Posterior vena cava (tissue), 2 donors: Measurements from ENCODE around the gene MYOCD. TPM values are rescaled to one million over a fixed set of nuclear protein-coding genes. Genes with fewer than 3 reads are reported as not detected.
A peak's percentile ranks its signal among the peaks of the same experiment; 100 is the strongest.
"Not testable (repeated sequence)": the region's sequence is repeated elsewhere in the genome, so short reads cannot be mapped to it uniquely, and the experiment has no call there.

Experiments
- DNase-seq: peaks from one replicate; pipeline ENCODE4 v3.0.0-alpha.2; 2020; ENCODE audit warnings: low spot score
- intact Hi-C, 2 donors: fragments of 100-400 bp; cut with DNase I; formaldehyde crosslinking; loops; one replicate each; pipeline versions ENCODE4 v1.14.1 to v1.14.2; 2022 to 2023
- long read RNA-seq, 2 donors: library from polyadenylated mRNA; unstranded; transcript quantifications; one replicate each; pipeline ENCODE4 v2.0.0, GENCODE V29; 2020 to 2021
- total RNA-seq, 2 donors: library from RNA; stranded (reverse); fragmentation: NEBNext Ultra II Directional; extraction: Animal tissue kit (Norgen Biotek cat#: 25700); gene quantifications; one replicate each; pipeline ENCODE4 v1.2.1, GENCODE V29; 2021
- donor health status: DM: yes; HTN: yes; CAD: no.
- donor health status: DM: yes; HTN: yes; CAD: no.

The MYOCD gene
- total RNA-seq, result 100 to 1,000 TPM in 1 of 2 donors, 10 to 100 TPM in 1; 91.8 to 197 TPM
- long read RNA-seq, donor 1, full-length matches to known transcripts, result 1 of 17 reads
- long read RNA-seq, donor 1, partial matches to known transcripts, result 2 of 17 reads
- long read RNA-seq, donor 1, other reads (novel, unspliced or antisense), result 14 of 17 reads
- long read RNA-seq, donor 2, partial matches to known transcripts, result 13 of 57 reads
- long read RNA-seq, donor 2, other reads (novel, unspliced or antisense), result 44 of 57 reads

GRCh38 chr17:12665263-12666210 lies at the start of gene MYOCD:
Gene MYOCD, plus strand, starts transcription at chr17:12665890. Its CDS starts 299 bp downstream, at chr17:12666189.
- peak; percentile 84 for DNase-seq
- intact Hi-C loops, result loop anchor here in 1 of 2 donors (5.0 to 10.0 kb wide), 3 partner anchors 111 to 408 kb away; no protein-coding TSS in a partner anchor

- DNase-seq, result no peak
- intact Hi-C loops, result no loop called here
Observed at GRCh38 chr17:12616161-12616560, 49.5 kb upstream of the MYOCD start.

- intact Hi-C loops, result no loop called here
- no peak for DNase-seq
Observed at GRCh38 chr17:12618557-12618956, 47.1 kb upstream of the MYOCD start.

- intact Hi-C loops, result no loop called here
- DNase-seq, result no peak
Observed at GRCh38 chr17:12619459-12620199, 46.1 kb upstream of the MYOCD start.

- no peak for DNase-seq
- intact Hi-C loops, result no loop called here
Observed at GRCh38 chr17:12620200-12620720, 45.4 kb upstream of the MYOCD start.

- intact Hi-C loops, result no loop called here
- DNase-seq, result no peak
Observed at GRCh38 chr17:12622726-12623125, 43.0 kb upstream of the MYOCD start.

- DNase-seq, result no peak
- intact Hi-C loops, result no loop called here
Observed at GRCh38 chr17:12623220-12623848, 42.4 kb upstream of the MYOCD start.

GRCh38 chr17:12624211-12624610 lies 41.5 kb upstream of the MYOCD start:
- no peak for DNase-seq
- intact Hi-C loops, result no loop called here

GRCh38 chr17:12625092-12625491 lies 40.6 kb upstream of the MYOCD start:
- intact Hi-C loops, result no loop called here

GRCh38 chr17:12627177-12627629 lies 38.5 kb upstream of the MYOCD start:
- intact Hi-C loops, result no loop called here

More at GRCh38 chr17:12625092-12625491, 40.6 kb upstream of the MYOCD start:
- no peak for DNase-seq

GRCh38 chr17:12627781-12628451 lies 37.8 kb upstream of the MYOCD start:
- intact Hi-C loops, result no loop called here
- no peak for DNase-seq

More at GRCh38 chr17:12627177-12627629, 38.5 kb upstream of the MYOCD start:
- DNase-seq, result no peak

GRCh38 chr17:12631076-12631475 lies 34.6 kb upstream of the MYOCD start:
- intact Hi-C loops, result loop anchor here in 1 of 2 donors (10.0 kb wide), 1 partner anchor 86 kb away; no protein-coding TSS in a partner anchor
- DNase-seq, result no peak

- DNase-seq, result no peak
- intact Hi-C loops, result loop anchor here in 1 of 2 donors (10.0 kb wide), 1 partner anchor 88 kb away; no protein-coding TSS in a partner anchor
Observed at GRCh38 chr17:12632785-12633184, 32.9 kb upstream of the MYOCD start.

GRCh38 chr17:12634789-12635414 lies 30.8 kb upstream of the MYOCD start:
- DNase-seq, result no peak

GRCh38 chr17:12635996-12636395 lies 29.7 kb upstream of the MYOCD start:
- intact Hi-C loops, result loop anchor here in 1 of 2 donors (10.0 kb wide), 1 partner anchor 91 kb away; no protein-coding TSS in a partner anchor

More at GRCh38 chr17:12634789-12635414, 30.8 kb upstream of the MYOCD start:
- intact Hi-C loops, result loop anchor here in 1 of 2 donors (10.0 kb wide), 1 partner anchor 90 kb away; no protein-coding TSS in a partner anchor

GRCh38 chr17:12637015-12637414 lies 28.7 kb upstream of the MYOCD start:
- intact Hi-C loops, result loop anchor here in 1 of 2 donors (10.0 kb wide), 1 partner anchor 92 kb away; no protein-coding TSS in a partner anchor

More at GRCh38 chr17:12635996-12636395, 29.7 kb upstream of the MYOCD start:
- not testable (repeated sequence) for DNase-seq

More at GRCh38 chr17:12637015-12637414, 28.7 kb upstream of the MYOCD start:
- no peak for DNase-seq
